H9 (cell line): ENCODE measurements around the gene KLHL28. TPM values are rescaled to one million over a fixed set of nuclear protein-coding genes. Genes with fewer than 3 reads are reported as not detected.

Experiments used
- DNase-seq: peaks from one replicate; pipeline ENCODE4 v3.0.0-alpha.2; 2017
- H2AFZ ChIP-seq: one replicate; pipeline ENCODE4 v1.6.1; 2013; ENCODE audit warnings: mild to moderate bottlenecking, low read length, control low read depth, moderate library complexity
- H2AK5ac ChIP-seq: 2 replicates; pipeline ENCODE4 v1.6.1; 2013; ENCODE audit warnings: low read length, control low read depth, mixed read lengths; ENCODE audit not compliant: insufficient read length
- H2BK120ac ChIP-seq: one replicate; pipeline ENCODE4 v1.6.1; 2013; ENCODE audit warnings: low read depth, mild to moderate bottlenecking, low read length, control low read depth, inconsistent platforms; ENCODE audit not compliant: poor library complexity, severe bottlenecking
- H2BK12ac ChIP-seq: 2 replicates; pipeline ENCODE4 v1.6.1; 2013; ENCODE audit warnings: low read length, control low read depth, mixed read lengths, low read depth; ENCODE audit not compliant: insufficient read length
- H2BK15ac ChIP-seq: 2 replicates; pipeline ENCODE4 v1.6.1; 2013; ENCODE audit warnings: low read depth, low read length, control low read depth
- H2BK20ac ChIP-seq: one replicate; pipeline ENCODE4 v1.6.1; 2013; ENCODE audit warnings: low read depth, mild to moderate bottlenecking, low read length, control low read depth, inconsistent platforms; ENCODE audit not compliant: poor library complexity, severe bottlenecking
- H2BK5ac ChIP-seq: 2 replicates; pipeline ENCODE4 v1.6.1; 2013; ENCODE audit warnings: low read length, control low read depth, mixed read lengths; ENCODE audit not compliant: insufficient read length
- H3K14ac ChIP-seq: 2 replicates; pipeline ENCODE4 v1.6.1; 2013; ENCODE audit warnings: low read length, control low read depth; ENCODE audit not compliant: insufficient read depth
- H3K18ac ChIP-seq: 2 replicates; pipeline ENCODE4 v1.6.1; 2013; ENCODE audit warnings: low read depth, mild to moderate bottlenecking, mixed read lengths, low read length, control low read depth; ENCODE audit not compliant: insufficient read length
- H3K23ac ChIP-seq: 2 replicates; pipeline ENCODE4 v1.6.1; 2013; ENCODE audit warnings: low read length, control low read depth, mixed read lengths, low read depth; ENCODE audit not compliant: insufficient read length
- H3K23me2 ChIP-seq: 2 replicates; pipeline ENCODE4 v1.6.1; 2013; ENCODE audit warnings: low read depth, mild to moderate bottlenecking, mixed read lengths, low read length, control low read depth; ENCODE audit not compliant: insufficient read length, poor library complexity, severe bottlenecking
- H3K27ac ChIP-seq: 2 replicates; pipeline ENCODE4 v1.5.1; 2013; ENCODE audit warnings: low read length, control low read depth, mixed read lengths, low read depth; ENCODE audit not compliant: insufficient read length
- H3K27me3 ChIP-seq: 2 replicates; pipeline ENCODE4 v1.6.1; 2013; ENCODE audit warnings: low read length, control low read depth, inconsistent platforms; ENCODE audit not compliant: insufficient read depth
- H3K4ac ChIP-seq: 2 replicates; pipeline ENCODE4 v1.6.1; 2013; ENCODE audit warnings: low read depth, mild to moderate bottlenecking, control low read depth, inconsistent platforms, low read length, moderate library complexity
- H3K4me1 ChIP-seq: 2 replicates; pipeline ENCODE4 v1.6.1; 2013; ENCODE audit warnings: low read length, control low read depth, inconsistent platforms; ENCODE audit not compliant: insufficient read depth
- H3K4me2 ChIP-seq: 2 replicates; pipeline ENCODE4 v1.6.1; 2013; ENCODE audit warnings: low read length, control low read depth, mixed read lengths; ENCODE audit not compliant: insufficient read length, insufficient read depth
- H3K56ac ChIP-seq: 2 replicates; pipeline ENCODE4 v1.6.1; 2013; ENCODE audit warnings: low read depth, mild to moderate bottlenecking, mixed read lengths, low read length, control low read depth; ENCODE audit not compliant: insufficient read length
- H3K79me1 ChIP-seq: 2 replicates; pipeline ENCODE4 v1.6.1; 2013; ENCODE audit warnings: low read depth, mild to moderate bottlenecking, moderate library complexity, low read length, control low read depth, inconsistent platforms; ENCODE audit not compliant: insufficient read depth, poor library complexity, severe bottlenecking
- H3K79me2 ChIP-seq: 2 replicates; pipeline ENCODE4 v1.6.1; 2013; ENCODE audit warnings: low read length, control low read depth, inconsistent platforms; ENCODE audit not compliant: insufficient read depth
- H3K9ac ChIP-seq: 2 replicates; pipeline ENCODE4 v1.6.1; 2013; ENCODE audit warnings: low read length, control low read depth, mixed read lengths; ENCODE audit not compliant: insufficient read length; ENCODE audit errors: extremely low read depth
- H3K9me3 ChIP-seq: one replicate; pipeline ENCODE4 v1.6.1; 2013; ENCODE audit warnings: low read depth, low read length, inconsistent platforms; ENCODE audit not compliant: control insufficient read depth
- H3T11ph ChIP-seq: one replicate; pipeline ENCODE4 v1.6.1; 2013; ENCODE audit warnings: mild to moderate bottlenecking, low read length, control low read depth, inconsistent platforms
- H4K20me1 ChIP-seq: one replicate; pipeline ENCODE4 v1.6.1; 2013; ENCODE audit not compliant: control insufficient read depth, insufficient read length, insufficient read depth
- H4K5ac ChIP-seq: 2 replicates; pipeline ENCODE4 v1.6.1; 2013; ENCODE audit warnings: low read depth, mild to moderate bottlenecking, mixed read lengths, low read length, control low read depth; ENCODE audit not compliant: insufficient read length
- H4K8ac ChIP-seq: replicated peaks from 2 replicates; pipeline ENCODE4 v1.6.1; 2013; ENCODE audit warnings: low read length, control low read depth, mixed read lengths, low read depth; ENCODE audit not compliant: insufficient read length
- H4K91ac ChIP-seq: 2 replicates; pipeline ENCODE4 v1.6.1; 2013; ENCODE audit warnings: low read depth, mild to moderate bottlenecking, moderate library complexity, mixed read lengths, low read length, control low read depth; ENCODE audit not compliant: insufficient read length
- H3K27ac Mint-ChIP-seq, 3 experiments: 2 replicates in 2 of 3; 3 replicates in 1 of 3; pipeline ENCODE4 v1.8.0; 2020 to 2021; ENCODE audit warnings: mixed read lengths in 3 of 3, mild to moderate bottlenecking in 1 of 3, moderate library complexity in 1 of 3
- H3K27me3 Mint-ChIP-seq: 2 replicates; pipeline ENCODE4 v1.8.0; 2021; ENCODE audit warnings: low read depth, mild to moderate bottlenecking, moderate library complexity, mixed read lengths
- H3K36me3 Mint-ChIP-seq, 3 experiments: 2 replicates in 2 of 3; 3 replicates in 1 of 3; pipeline ENCODE4 v1.8.0; 2020 to 2021; ENCODE audit warnings: low read depth in 3 of 3, mixed read lengths in 3 of 3; ENCODE audit not compliant: insufficient read depth in 1 of 3
- H3K4me1 Mint-ChIP-seq, 2 experiments: 2 replicates each; pipeline ENCODE4 v1.8.0; 2020; ENCODE audit warnings: mixed read lengths in 2 of 2
- H3K4me3 Mint-ChIP-seq, 2 experiments: 2 replicates in 1 of 2; 3 replicates in 1 of 2; pipeline ENCODE4 v1.8.0; 2020 to 2021; ENCODE audit warnings: mild to moderate bottlenecking in 2 of 2, mixed read lengths in 2 of 2, moderate library complexity in 1 of 2
- H3K9me3 Mint-ChIP-seq, 2 experiments: 2 replicates in 1 of 2; 3 replicates in 1 of 2; pipeline ENCODE4 v1.8.0; 2020; ENCODE audit warnings: mild to moderate bottlenecking in 2 of 2, mixed read lengths in 2 of 2, moderate library complexity in 1 of 2
- WGBS: extraction: QIAGEN DNeasy Blood & Tissue Kit; methylation state at CpG from one replicate; pipeline ENCODE4 v1.1.7; 2013; ENCODE audit warnings: missing lambda C conversion rate, low lambda C conversion rate, mixed read lengths; ENCODE audit not compliant: insufficient read length; ENCODE audit errors: extremely low coverage; 5-methylcytosine and 5-hydroxymethylcytosine counted together
- total RNA-seq: library from RNA; stranded (reverse); gene quantifications from 2 replicates; pipeline ENCODE4 v1.2.1, GENCODE V29; 2021
- TF ChIP-seq, protein P1 (sequence below): fragments of 200-600 bp; sonication (generic); conservative IDR thresholded peaks from 3 replicates; pipeline ENCODE4 v1.8.0; 2021; ENCODE audit warnings: antibody characterized with exemption, mild to moderate bottlenecking

KLHL28 gene
- total RNA-seq, 1 experiment from 2014 or later = 10.2 TPM

DNA sequence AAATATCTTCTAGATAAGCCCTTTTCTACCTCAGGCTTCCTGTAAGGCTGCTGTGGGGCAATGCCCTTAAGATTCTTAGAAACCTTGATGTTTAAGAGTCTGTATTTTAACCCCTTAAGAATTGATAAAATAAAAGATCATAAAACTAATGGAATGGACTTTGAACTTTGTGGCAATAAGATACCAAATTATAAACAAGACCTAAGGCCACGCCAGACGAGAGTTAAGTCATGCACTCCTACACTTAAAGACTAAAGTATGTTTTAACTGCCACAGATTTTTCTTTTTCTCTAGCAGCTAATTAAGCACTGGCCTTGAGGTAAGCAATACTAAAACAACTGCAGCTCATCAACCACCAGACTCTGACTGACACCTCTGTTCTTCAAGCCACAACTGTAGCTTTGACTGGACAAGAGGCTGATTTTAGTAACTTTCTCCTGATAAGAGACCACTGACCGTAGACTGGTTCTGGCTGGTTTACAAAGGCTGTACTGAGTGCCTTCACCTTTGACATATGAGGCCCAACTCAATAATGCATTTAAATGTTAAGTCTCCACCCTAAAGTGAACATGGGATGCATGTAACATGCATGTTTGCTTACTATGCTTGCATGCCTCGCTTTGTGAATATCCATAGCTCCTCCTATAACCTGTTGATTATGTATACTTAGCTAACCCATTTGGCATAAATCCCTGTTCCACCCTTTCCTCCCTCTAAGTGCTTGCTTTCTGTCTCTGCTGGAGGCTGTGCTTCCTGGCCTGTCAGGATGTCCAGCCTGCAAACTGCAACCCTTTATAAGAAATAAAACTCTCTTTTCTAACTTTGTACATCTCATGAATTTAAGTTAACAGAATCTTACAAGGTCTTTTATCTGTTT lies 71.9 kb downstream of the KLHL28 start:
- DNase-seq = no peak
- no peak overlapping the region for H4K5ac ChIP-seq
- H3K4me2 ChIP-seq = no peak overlapping the region
- no peak overlapping the region for H4K8ac ChIP-seq
- no peaks in the 10 kb centered on the region for H4K20me1 ChIP-seq
- H2BK12ac ChIP-seq = no peak overlapping the region
- no CpG with 5 or more reads among the region's 4 CpGs for WGBS
- H3K4me1 ChIP-seq = no peaks in the 10 kb centered on the region
- no peak overlapping the region for H3K9ac ChIP-seq
- Mint-ChIP-seq H3K9me3 (peaks cover 0 to 4% of the 10 kb centered on the region in 2 experiments; a peak in 2 of 5 replicates), H3K27ac (no peak overlapping the region), H3K27me3 (peaks cover 1% of the 10 kb centered on the region; the same call in 1 of the 2 replicates), H3K4me1 (no peaks in the 10 kb centered on the region), H3K4me3 (no peak overlapping the region), H3K36me3 (peaks cover 0 to 5% (median 0%) of the 10 kb centered on the region in 3 experiments; a peak in 2 of 7 replicates)
- no peaks in the 10 kb centered on the region for H3K9me3 ChIP-seq
- no peak overlapping the region for H3K4ac ChIP-seq
- H2BK15ac ChIP-seq = no peak overlapping the region
- H3K27me3 ChIP-seq = no peaks in the 10 kb centered on the region
- no peak overlapping the region for H2BK120ac ChIP-seq
- H3T11ph ChIP-seq = no peak overlapping the region
- no peak overlapping the region for H2BK5ac ChIP-seq
- no peaks in the 10 kb centered on the region for H3K79me1 ChIP-seq
- H3K27ac ChIP-seq = no peak overlapping the region
- H3K56ac ChIP-seq = no peak overlapping the region
- no peaks in the 10 kb centered on the region for H3K79me2 ChIP-seq
- TF ChIP-seq, protein P1, sequence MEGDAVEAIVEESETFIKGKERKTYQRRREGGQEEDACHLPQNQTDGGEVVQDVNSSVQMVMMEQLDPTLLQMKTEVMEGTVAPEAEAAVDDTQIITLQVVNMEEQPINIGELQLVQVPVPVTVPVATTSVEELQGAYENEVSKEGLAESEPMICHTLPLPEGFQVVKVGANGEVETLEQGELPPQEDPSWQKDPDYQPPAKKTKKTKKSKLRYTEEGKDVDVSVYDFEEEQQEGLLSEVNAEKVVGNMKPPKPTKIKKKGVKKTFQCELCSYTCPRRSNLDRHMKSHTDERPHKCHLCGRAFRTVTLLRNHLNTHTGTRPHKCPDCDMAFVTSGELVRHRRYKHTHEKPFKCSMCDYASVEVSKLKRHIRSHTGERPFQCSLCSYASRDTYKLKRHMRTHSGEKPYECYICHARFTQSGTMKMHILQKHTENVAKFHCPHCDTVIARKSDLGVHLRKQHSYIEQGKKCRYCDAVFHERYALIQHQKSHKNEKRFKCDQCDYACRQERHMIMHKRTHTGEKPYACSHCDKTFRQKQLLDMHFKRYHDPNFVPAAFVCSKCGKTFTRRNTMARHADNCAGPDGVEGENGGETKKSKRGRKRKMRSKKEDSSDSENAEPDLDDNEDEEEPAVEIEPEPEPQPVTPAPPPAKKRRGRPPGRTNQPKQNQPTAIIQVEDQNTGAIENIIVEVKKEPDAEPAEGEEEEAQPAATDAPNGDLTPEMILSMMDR = no peak
- no peak overlapping the region for H2AFZ ChIP-seq
- H3K23me2 ChIP-seq = no peaks in the 10 kb centered on the region
- no peak overlapping the region for H4K91ac ChIP-seq
- H3K18ac ChIP-seq = no peak overlapping the region
- H3K23ac ChIP-seq = no peak overlapping the region
- H2AK5ac ChIP-seq = no peak overlapping the region
- H3K14ac ChIP-seq = no peak overlapping the region
- H2BK20ac ChIP-seq = no peak overlapping the region
